ENCODE results near the gene TCN1. TPM values are rescaled to one million over a fixed set of nuclear protein-coding genes. Genes with fewer than 3 reads are reported as not detected.

The TCN1 gene, protein sequence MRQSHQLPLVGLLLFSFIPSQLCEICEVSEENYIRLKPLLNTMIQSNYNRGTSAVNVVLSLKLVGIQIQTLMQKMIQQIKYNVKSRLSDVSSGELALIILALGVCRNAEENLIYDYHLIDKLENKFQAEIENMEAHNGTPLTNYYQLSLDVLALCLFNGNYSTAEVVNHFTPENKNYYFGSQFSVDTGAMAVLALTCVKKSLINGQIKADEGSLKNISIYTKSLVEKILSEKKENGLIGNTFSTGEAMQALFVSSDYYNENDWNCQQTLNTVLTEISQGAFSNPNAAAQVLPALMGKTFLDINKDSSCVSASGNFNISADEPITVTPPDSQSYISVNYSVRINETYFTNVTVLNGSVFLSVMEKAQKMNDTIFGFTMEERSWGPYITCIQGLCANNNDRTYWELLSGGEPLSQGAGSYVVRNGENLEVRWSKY
- 18.8 and 20.5 TPM in 2 replicates for total RNA-seq

DNA sequence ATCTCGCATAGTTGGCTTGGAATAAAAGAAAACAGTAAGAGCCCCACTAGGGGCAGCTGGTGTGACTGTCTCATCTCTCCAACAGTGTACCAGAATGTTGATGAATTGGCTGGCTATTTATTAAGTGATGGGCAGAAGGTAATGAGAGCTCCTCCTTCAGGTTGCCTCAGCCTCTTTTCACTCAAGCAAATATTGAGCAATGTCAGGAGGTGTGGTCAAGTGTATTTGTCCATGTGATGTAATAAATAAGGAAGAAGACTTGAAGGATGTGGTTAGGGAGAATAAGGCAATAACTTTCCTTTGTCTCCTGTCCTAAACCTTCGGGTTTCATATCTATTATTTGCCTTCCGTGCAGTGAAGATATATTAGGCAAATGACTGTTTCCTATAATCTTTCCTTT lies at the start of gene TCN1:
Gene TCN1, minus strand, starts transcription at position 91 of the 400 bp plus-strand sequence. Its CDS starts 17 bp downstream, at position 74.

GRCh38 chr11:59878575-59878974 lies 12.3 kb upstream of the TCN1 start, which contains the start of gene OOSP3:
OOSP3 (plus strand) TSS chr11:59878782; CDS start chr11:59878809, 27 bp downstream.

DNA sequence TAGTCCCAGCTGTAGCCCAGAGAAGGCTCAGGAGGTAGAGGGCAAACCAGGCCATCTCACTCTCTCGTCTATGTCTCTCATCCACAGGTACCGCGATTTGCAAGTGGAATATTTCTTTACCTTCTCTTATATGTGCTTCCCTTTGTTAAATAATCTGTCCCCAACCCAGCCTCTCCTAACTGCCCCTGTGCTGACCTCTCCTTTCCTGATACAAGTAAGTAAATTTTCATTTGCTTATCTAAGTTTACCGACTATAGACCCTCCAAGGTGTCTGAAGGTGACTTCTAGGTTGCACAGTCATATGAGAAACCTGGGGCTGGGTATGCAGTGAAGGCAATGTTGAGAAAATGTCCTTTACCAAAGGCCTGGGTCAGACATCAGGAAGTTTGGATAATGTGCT lies 20.9 kb downstream of the TCN1 start, which contains the start of gene CBLIF:
Gene CBLIF, minus strand, starts transcription at position 101 of the 400 bp plus-strand sequence. Its CDS starts 46 bp downstream, at position 55.

DNA sequence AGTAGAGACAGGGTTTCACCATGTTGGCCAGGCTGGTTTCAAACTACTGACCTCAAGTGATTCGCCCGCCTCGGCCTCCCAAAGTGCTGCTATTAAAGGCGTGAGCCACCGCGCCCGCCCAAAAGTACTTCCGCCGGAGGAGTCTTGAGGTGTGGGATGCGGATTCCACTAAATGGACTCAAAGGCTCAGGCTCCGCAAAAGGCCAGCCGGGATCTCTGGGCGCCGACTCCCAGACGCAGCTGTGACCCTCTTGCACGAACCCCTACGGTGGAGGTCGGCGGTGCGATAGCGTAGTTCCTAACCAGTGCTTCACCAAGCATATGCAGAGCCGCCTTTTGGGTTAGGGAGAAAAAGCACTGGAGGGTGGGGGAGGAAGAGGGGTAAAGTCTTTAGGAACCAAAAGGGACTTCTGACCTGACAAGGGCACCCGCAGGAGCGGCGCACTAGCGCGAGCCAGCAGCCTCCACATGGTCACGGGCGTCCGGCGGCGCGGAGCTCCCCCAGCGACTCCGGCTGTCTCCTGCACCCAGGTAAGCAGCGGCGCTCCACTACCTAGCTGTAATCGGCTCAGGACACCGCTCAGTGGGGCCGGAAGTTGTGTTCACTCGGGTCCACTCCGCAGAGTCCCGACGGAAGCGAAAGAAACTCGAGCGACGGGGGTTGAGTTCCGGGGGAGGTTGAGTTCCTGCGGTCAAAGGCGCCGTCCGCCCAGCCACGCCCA lies 55.9 kb downstream of the TCN1 start, which contains the start of gene MRPL16:
Gene MRPL16, minus strand, starts transcription at position 590 of the 722 bp plus-strand sequence. Its CDS starts 120 bp downstream, at position 470.

Other genes with a start within 250 kb of the TCN1 start
- 8.5 and 9.5 TPM in 2 replicates for gene PATL1, start 197.4 kb downstream of the TCN1 start, total RNA-seq
- not detected in 2 replicates for gene OR10V1, start 152.6 kb downstream of the TCN1 start, total RNA-seq
- 12.7 and 17.8 TPM in 2 replicates for gene STX3, start 111.1 kb downstream of the TCN1 start, total RNA-seq
- gene MRPL16, start 55.7 kb downstream of the TCN1 start, total RNA-seq = 59.7 and 66.8 TPM in 2 replicates
- gene CBLIF, start 21.0 kb downstream of the TCN1 start, total RNA-seq = not detected in 2 replicates
- not detected in 2 replicates for gene OOSP3, start 12.3 kb upstream of the TCN1 start, total RNA-seq
- gene OOSP1, start 71.9 kb upstream of the TCN1 start, total RNA-seq = not detected in 2 replicates
- not detected in 2 replicates for gene OOSP4A, start 97.5 kb upstream of the TCN1 start, total RNA-seq
- not detected in 2 replicates for gene OOSP4B, start 150.7 kb upstream of the TCN1 start, total RNA-seq
- not detected in 2 replicates for gene OOSP2, start 173.9 kb upstream of the TCN1 start, total RNA-seq
- not detected in 2 replicates for gene MS4A3, start 190.2 kb upstream of the TCN1 start, total RNA-seq
- gene MS4A2, start 222.2 kb upstream of the TCN1 start, total RNA-seq = not detected in 2 replicates

All from airway epithelial cell (primary cell).